LNCaP clone FGC (cell line): ENCODE measurements around the gene TFAP2A.

ENCODE experiments used
- DNase-seq: peaks from one replicate; pipeline ENCODE4 v3.0.0-alpha.2; 2011; ENCODE audit warnings: low read depth
- H3K4me3 ChIP-seq: 2 replicates; pipeline ENCODE4 v1.5.1; 2011; ENCODE audit warnings: mild to moderate bottlenecking, low read depth, low read length, control low read depth
- TF ChIP-seq, protein P1 (sequence below): IDR thresholded peaks from 2 replicates; pipeline ENCODE4 v1.5.1; 2012; ENCODE audit warnings: mild to moderate bottlenecking; ENCODE audit not compliant: control insufficient read depth, insufficient read depth; ENCODE audit errors: extremely low read depth

Gene TFAP2A

DNA sequence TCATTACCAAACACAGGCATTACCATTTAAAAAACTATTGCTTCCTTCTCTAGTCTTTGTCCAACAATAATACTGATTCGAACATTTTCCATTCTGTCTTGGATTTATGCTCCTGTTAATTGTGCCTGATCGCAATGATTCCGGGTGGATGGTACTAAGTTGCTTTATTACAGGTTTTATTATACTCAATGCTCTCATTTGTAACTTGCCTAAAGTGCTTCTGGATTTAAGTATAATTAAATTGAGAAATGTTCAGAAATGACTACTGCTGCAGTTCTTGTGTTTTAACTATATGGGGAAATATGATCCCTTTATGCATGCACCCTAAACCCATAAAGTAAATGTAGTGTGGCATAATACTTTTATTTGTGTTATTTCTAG is 7.2 kb downstream of the TFAP2A start:
- no peak overlapping the region for H3K4me3 ChIP-seq
- TF ChIP-seq, protein P1, sequence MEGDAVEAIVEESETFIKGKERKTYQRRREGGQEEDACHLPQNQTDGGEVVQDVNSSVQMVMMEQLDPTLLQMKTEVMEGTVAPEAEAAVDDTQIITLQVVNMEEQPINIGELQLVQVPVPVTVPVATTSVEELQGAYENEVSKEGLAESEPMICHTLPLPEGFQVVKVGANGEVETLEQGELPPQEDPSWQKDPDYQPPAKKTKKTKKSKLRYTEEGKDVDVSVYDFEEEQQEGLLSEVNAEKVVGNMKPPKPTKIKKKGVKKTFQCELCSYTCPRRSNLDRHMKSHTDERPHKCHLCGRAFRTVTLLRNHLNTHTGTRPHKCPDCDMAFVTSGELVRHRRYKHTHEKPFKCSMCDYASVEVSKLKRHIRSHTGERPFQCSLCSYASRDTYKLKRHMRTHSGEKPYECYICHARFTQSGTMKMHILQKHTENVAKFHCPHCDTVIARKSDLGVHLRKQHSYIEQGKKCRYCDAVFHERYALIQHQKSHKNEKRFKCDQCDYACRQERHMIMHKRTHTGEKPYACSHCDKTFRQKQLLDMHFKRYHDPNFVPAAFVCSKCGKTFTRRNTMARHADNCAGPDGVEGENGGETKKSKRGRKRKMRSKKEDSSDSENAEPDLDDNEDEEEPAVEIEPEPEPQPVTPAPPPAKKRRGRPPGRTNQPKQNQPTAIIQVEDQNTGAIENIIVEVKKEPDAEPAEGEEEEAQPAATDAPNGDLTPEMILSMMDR: no peak
- DNase-seq: no peak

DNA sequence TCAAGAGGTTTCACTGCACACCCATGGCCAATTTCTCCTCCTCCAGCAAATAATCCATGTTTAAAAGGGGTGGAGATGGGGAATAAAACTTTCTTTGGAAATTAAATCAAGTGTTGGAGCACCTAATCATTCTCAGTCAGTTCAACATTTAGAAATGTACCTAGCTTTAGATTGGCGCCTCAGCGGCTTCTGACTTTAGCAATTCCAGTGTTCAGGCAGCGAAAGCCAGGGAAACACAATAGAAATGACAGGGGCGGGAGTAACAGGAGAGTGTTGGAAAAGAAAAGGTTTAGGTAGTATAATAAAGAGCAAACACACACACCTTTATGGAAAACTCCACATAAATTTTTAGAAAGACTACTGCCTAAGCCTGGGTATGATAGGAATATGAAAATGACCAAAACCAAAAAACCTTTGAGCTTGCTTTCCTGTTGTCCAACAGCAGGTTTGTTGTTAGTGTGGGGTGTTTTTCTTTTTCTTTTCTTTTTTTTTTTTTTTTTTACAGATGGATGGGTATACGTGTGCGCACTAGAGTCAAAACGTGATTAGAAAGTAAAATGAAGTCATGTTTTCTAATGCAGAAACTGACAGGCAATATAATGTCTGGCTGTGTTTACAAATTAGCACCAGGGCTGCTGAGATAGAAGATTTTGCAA is 7.7 kb downstream of the TFAP2A start:
- TF ChIP-seq, protein P1: no peak
- H3K4me3 ChIP-seq: no peak overlapping the region

DNA sequence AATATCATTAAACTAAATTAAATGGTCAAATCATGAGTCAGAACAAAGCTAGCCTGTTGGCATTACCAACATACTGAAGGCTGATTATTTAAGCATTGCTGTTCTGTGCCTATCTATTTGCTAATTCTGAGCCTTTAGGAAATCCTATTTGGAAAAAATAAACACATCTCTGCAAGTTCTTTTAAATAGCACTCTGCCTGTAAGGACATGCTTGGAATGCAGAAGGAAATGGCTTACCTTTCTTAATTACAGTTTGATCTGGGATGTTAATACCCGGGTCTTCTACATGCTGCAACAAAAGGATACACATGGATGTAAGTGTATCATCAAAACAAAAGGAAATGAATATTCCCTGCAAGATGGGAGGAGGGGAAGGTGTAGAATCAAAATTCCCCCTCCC is 8.3 kb downstream of the TFAP2A start:
- TF ChIP-seq, protein P1: no peak
- no peak for DNase-seq
- no peak overlapping the region for H3K4me3 ChIP-seq

More for the DNA sequence above, 7.7 kb downstream of the TFAP2A start:
- no peak for DNase-seq

DNA sequence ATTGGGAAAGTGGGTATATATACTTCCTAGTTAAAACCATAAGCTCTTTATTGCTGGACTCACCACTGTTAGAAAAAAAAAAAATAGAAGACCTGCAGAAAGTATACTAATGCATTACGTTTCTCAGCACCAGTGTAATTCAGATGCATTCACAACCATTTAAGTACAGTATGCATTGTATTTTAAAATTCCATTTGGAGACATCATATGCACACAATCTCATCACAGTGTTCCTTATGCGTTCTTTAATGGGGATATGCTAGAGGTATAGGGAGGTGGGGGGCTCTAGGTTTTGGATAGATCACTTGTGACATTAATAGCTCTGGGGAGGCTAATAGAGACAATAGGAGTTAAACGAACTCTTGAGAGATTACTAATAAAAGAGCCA is 9.4 kb downstream of the TFAP2A start:
- peak overlapping the region; percentile 83 for H3K4me3 ChIP-seq
- TF ChIP-seq, protein P1: no peak
- no peak for DNase-seq

DNA sequence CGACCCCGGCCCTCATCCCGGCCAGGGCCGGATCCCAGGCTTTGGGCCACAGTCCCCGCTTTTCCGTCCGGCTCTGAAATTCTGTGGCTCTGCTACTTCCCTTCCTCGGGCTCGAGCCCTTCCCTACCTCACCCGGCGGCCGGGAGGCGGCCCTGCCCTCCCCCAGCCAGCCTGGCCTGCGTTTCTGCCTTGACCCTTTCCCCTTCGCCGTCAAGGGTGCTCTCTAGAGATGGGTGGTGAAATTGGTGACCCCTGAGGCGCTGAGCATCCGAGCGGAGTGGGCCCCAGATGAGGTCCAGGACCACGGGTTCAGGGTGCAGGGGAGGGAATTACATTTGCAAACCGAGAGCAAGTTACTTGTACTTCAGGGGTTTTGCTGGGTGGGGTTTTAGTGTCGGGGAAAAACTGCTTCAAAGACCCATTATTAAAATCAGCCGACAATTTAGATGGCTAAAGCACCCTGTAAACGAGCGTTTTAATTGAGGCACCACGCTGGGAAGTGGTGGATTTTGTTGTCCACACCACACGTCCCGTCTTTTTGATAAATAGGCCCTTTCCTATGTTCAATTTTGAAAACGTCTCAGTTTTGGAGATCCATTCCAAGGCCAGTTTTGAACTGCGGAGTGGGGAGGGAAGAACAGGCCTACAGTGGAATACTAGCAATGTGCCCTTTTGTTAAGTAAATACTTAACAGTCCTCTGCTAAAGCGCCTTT is 9.9 kb downstream of the TFAP2A start:
- TF ChIP-seq, protein P1: no peak
- no peak for DNase-seq
- H3K4me3 ChIP-seq: peak overlapping the region; percentile 83

DNA sequence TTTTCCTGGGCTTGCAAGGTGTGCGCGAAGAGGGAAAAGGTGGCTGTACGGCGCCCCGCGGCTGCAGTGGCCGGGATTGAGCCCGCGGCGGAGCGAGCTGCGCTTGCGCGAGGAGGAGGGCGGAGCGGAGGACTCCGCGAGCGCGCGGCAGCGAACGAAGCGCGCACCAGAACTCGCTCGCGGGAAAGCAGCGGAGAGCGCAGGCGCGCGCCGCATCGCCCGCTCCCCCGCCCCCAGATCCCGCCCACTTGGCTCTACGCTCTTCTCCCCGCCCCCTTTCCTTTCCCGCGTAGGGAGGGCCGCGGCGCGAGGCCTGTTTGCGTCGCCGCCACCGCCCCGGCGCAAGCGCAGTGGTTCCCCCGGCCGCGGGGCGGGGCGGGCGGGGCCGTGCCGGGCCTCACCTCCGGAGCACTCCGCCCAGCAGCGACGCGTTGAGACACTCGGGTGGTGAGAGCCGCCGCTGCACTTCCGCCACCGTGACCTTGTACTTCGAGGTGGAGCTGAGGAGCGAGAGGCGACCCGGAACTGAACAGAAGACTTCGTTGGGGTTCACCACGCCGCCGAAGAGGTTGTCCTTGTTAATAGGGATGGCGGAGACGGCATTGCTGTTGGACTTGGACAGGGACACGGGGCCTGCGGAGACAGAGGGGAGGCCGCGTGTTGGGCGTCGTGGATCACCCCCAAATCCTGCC is 10.6 kb downstream of the TFAP2A start:
- peak; percentile 91 for DNase-seq
- peak overlapping the region; percentile 83 for H3K4me3 ChIP-seq
- TF ChIP-seq, protein P1: peak; percentile 88
